PC-3 (cell line): ENCODE measurements around the gene LOXHD1.

Source experiments
- EZH2 ChIP-seq: fragments of 300-600 bp; sonication (generic); IDR thresholded peaks from one replicate; pipeline ENCODE4 v1.6.1; 2017; ENCODE audit warnings: antibody characterized with exemption, mild to moderate bottlenecking, low read length; ENCODE audit not compliant: unreplicated experiment
- EZH2phosphoT487 ChIP-seq: fragments of 300-600 bp; sonication (generic); IDR thresholded peaks from 2 replicates; pipeline ENCODE4 v1.6.1; 2018; ENCODE audit warnings: mild to moderate bottlenecking, antibody characterized with exemption, low read length, borderline replicate concordance
- TF ChIP-seq, protein P1 (sequence below): fragments of 300-600 bp; sonication (generic); conservative IDR thresholded peaks from 2 replicates; pipeline ENCODE4 v1.5.1; 2017; ENCODE audit warnings: antibody characterized with exemption, low read depth, mild to moderate bottlenecking, low read length

- TF ChIP-seq, protein P1, sequence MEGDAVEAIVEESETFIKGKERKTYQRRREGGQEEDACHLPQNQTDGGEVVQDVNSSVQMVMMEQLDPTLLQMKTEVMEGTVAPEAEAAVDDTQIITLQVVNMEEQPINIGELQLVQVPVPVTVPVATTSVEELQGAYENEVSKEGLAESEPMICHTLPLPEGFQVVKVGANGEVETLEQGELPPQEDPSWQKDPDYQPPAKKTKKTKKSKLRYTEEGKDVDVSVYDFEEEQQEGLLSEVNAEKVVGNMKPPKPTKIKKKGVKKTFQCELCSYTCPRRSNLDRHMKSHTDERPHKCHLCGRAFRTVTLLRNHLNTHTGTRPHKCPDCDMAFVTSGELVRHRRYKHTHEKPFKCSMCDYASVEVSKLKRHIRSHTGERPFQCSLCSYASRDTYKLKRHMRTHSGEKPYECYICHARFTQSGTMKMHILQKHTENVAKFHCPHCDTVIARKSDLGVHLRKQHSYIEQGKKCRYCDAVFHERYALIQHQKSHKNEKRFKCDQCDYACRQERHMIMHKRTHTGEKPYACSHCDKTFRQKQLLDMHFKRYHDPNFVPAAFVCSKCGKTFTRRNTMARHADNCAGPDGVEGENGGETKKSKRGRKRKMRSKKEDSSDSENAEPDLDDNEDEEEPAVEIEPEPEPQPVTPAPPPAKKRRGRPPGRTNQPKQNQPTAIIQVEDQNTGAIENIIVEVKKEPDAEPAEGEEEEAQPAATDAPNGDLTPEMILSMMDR, result no peak
- no peak for TF ChIP-seq EZH2
- no peak for TF ChIP-seq EZH2phosphoT487
Observed at GRCh38 chr18:46427216-46427995, 229.6 kb downstream of the LOXHD1 start.
